Mesenchymal stem cell (in vitro differentiated cells and primary cell): ENCODE data around the gene CD1C.

Source experiments
- DNase-seq: peaks from one replicate; pipeline ENCODE4 v3.0.0-alpha.2; 2013
- H2AFZ ChIP-seq: one replicate; pipeline ENCODE4 v1.6.1; 2013; ENCODE audit warnings: low read depth, mild to moderate bottlenecking, control low read depth, inconsistent platforms, low read length, moderate library complexity
- H2AK5ac ChIP-seq: 2 replicates; pipeline ENCODE4 v1.6.1; 2013; ENCODE audit warnings: low read length, moderate library complexity, mild to moderate bottlenecking, inconsistent platforms; ENCODE audit not compliant: severe bottlenecking
- H2BK120ac ChIP-seq: one replicate; pipeline ENCODE4 v1.6.1; 2013; ENCODE audit warnings: low read depth, mild to moderate bottlenecking, inconsistent platforms, low read length, moderate library complexity
- H2BK12ac ChIP-seq, 2 experiments: one replicate each; pipeline ENCODE4 v1.6.1; 2013; ENCODE audit warnings: inconsistent platforms in 2 of 2, low read length in 2 of 2, mild to moderate bottlenecking in 2 of 2, moderate library complexity in 2 of 2, control low read depth in 1 of 2
- H2BK15ac ChIP-seq: one replicate; pipeline ENCODE4 v1.6.1; 2013; ENCODE audit warnings: mild to moderate bottlenecking, low read depth, inconsistent platforms; ENCODE audit not compliant: poor library complexity, severe bottlenecking
- H2BK5ac ChIP-seq: 2 replicates; pipeline ENCODE4 v1.6.1; 2013; ENCODE audit warnings: low read depth, mild to moderate bottlenecking, low read length, control low read depth, inconsistent platforms; ENCODE audit not compliant: poor library complexity, severe bottlenecking
- H3K14ac ChIP-seq, 2 experiments: one replicate each; pipeline ENCODE4 v1.6.1; 2013; ENCODE audit warnings: inconsistent platforms in 2 of 2, low read length in 2 of 2, control low read depth in 1 of 2, mild to moderate bottlenecking in 1 of 2, moderate library complexity in 1 of 2
- H3K18ac ChIP-seq, 2 experiments: one replicate each; pipeline ENCODE4 v1.6.1; 2013; ENCODE audit warnings: inconsistent platforms in 2 of 2, low read length in 2 of 2, control low read depth in 1 of 2, low read depth in 1 of 2, mild to moderate bottlenecking in 1 of 2
- H3K23ac ChIP-seq, 2 experiments: one replicate each; pipeline ENCODE4 v1.6.1; 2013; ENCODE audit warnings: inconsistent platforms in 2 of 2, low read length in 2 of 2, mild to moderate bottlenecking in 2 of 2, moderate library complexity in 2 of 2, control low read depth in 1 of 2
- H3K27ac ChIP-seq: 2 replicates; pipeline ENCODE4 v1.5.1; 2013; ENCODE audit warnings: mild to moderate bottlenecking, moderate library complexity, low read length, control low read depth, inconsistent platforms; ENCODE audit not compliant: poor library complexity, severe bottlenecking
- H3K27me3 ChIP-seq, 2 experiments: 2 replicates each; pipeline versions ENCODE4 v1.6.1 to v1.7.0; 2013; ENCODE audit warnings: low read length in 2 of 2, mild to moderate bottlenecking in 2 of 2, moderate library complexity in 2 of 2, control low read depth in 1 of 2, inconsistent platforms in 1 of 2; ENCODE audit not compliant: control insufficient read depth in 1 of 2, insufficient read depth in 1 of 2
- H3K36me3 ChIP-seq, 2 experiments: 2 replicates each; pipeline versions ENCODE4 v1.6.1 to v1.7.0; 2013; ENCODE audit warnings: low read length in 2 of 2, control low read depth in 1 of 2, inconsistent platforms in 1 of 2, low read depth in 1 of 2, mild to moderate bottlenecking in 1 of 2; ENCODE audit not compliant: insufficient read depth in 2 of 2, control insufficient read depth in 1 of 2
- H3K4ac ChIP-seq, 2 experiments: one replicate each; pipeline ENCODE4 v1.6.1; 2013; ENCODE audit warnings: inconsistent platforms in 2 of 2, low read length in 2 of 2, mild to moderate bottlenecking in 2 of 2, moderate library complexity in 2 of 2, control low read depth in 1 of 2, low read depth in 1 of 2
- H3K4me1 ChIP-seq: 2 replicates; pipeline ENCODE4 v1.6.1; 2013; ENCODE audit warnings: low read depth, low read length, control low read depth; ENCODE audit not compliant: control insufficient read depth, insufficient read depth
- H3K4me2 ChIP-seq: 2 replicates; pipeline ENCODE4 v1.6.1; 2013; ENCODE audit warnings: low read length, mild to moderate bottlenecking, inconsistent platforms; ENCODE audit not compliant: poor library complexity, severe bottlenecking
- H3K4me3 ChIP-seq, 2 experiments: 2 replicates each; pipeline versions ENCODE4 v1.5.1 to v1.7.0; 2013; ENCODE audit warnings: low read length in 2 of 2, mild to moderate bottlenecking in 2 of 2, control low read depth in 1 of 2, low read depth in 1 of 2; ENCODE audit not compliant: insufficient read depth in 1 of 2
- H3K79me1 ChIP-seq: replicated peaks from 2 replicates; pipeline ENCODE4 v1.6.1; 2013; ENCODE audit warnings: mild to moderate bottlenecking, control low read depth, low read length, inconsistent platforms; ENCODE audit not compliant: poor library complexity, severe bottlenecking
- H3K9ac ChIP-seq: 2 replicates; pipeline ENCODE4 v1.7.0; 2013; ENCODE audit warnings: mild to moderate bottlenecking, low read length, moderate library complexity
- H3K9me3 ChIP-seq: 2 replicates; pipeline ENCODE4 v1.7.0; 2013; ENCODE audit warnings: mild to moderate bottlenecking, low read length; ENCODE audit not compliant: control insufficient read depth
- H4K8ac ChIP-seq: one replicate; pipeline ENCODE4 v1.6.1; 2013; ENCODE audit warnings: inconsistent platforms, mild to moderate bottlenecking, low read length, moderate library complexity
- H4K91ac ChIP-seq: one replicate; pipeline ENCODE4 v1.6.1; 2013; ENCODE audit warnings: mild to moderate bottlenecking, low read length, inconsistent platforms
- WGBS: methylation state at CpG from one replicate; pipeline ENCODE4 v1.1.7; 2013; ENCODE audit warnings: mixed read lengths; 5-methylcytosine and 5-hydroxymethylcytosine counted together

The CD1C gene

DNA sequence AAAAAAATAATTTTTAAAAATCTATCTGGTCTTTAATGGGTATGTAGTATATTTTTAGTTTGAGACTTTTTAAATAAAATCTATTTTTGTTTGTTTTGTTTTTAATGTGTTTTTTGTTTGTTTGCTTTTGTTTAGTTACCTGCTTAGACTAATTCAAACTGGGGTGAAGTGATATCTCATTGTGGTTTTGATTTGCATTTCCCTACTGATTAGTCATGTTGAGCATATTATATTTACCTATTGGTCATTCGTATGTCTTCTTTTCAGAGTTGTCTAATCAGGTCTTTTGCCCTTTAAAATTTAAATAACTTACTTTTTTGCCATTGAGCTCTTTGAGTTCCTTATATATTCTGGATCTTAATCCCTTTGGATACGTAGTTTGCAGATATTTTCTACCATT is 21.3 kb downstream of the CD1C start:
- no peak overlapping the region for H3K18ac ChIP-seq
- no CpG with 5 or more reads among the region's 2 CpGs for WGBS
- H3K4me3 ChIP-seq = no peak overlapping the region
- DNase-seq = no peak
- H3K4ac ChIP-seq = no peak overlapping the region
- H3K27me3 ChIP-seq = no peaks in the 10 kb centered on the region
- H2AFZ ChIP-seq = no peak overlapping the region
- H3K27ac ChIP-seq = no peak overlapping the region
- H4K8ac ChIP-seq = no peak overlapping the region
- peaks cover 16% of the 10 kb centered on the region for H3K9me3 ChIP-seq
- no peaks in the 10 kb centered on the region for H3K79me1 ChIP-seq
- H2BK12ac ChIP-seq = no peak overlapping the region
- no peaks in the 10 kb centered on the region for H3K4me1 ChIP-seq
- H4K91ac ChIP-seq = no peak overlapping the region
- H3K9ac ChIP-seq = no peak overlapping the region
- H2BK120ac ChIP-seq = no peak overlapping the region
- H3K4me2 ChIP-seq = no peak overlapping the region
- no peaks in the 10 kb centered on the region for H3K36me3 ChIP-seq
- H3K23ac ChIP-seq = no peak overlapping the region
- H2AK5ac ChIP-seq = no peak overlapping the region
- H2BK15ac ChIP-seq = no peak overlapping the region
- no peak overlapping the region for H3K14ac ChIP-seq
- H2BK5ac ChIP-seq = no peak overlapping the region

DNA sequence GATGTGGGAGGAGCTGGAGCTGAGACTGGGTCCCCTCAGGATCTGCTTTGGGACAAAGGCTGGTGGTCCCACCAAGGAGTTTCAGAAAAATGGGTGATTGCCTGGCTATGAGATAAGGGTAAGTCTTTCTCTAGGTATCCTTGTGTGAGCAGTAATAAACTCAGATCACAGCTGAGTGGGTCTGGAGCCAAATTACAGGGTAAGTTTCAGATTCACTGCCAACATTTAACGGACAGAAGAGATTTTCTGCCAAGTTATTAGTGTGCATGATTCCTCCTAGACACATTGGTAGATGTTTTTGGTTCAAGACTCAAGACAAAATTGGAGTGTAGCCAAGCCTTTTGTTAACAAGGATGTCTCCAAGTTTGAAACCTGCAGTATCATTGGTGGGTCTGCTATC is 34.1 kb downstream of the CD1C start:
- Histone ChIP-seq H4K91ac (no peak overlapping the region), H2BK5ac (no peak overlapping the region), H3K79me1 (no peaks in the 10 kb centered on the region), H3K9me3 (no peaks in the 10 kb centered on the region), H3K27ac (no peak overlapping the region), H3K4me3 (no peak overlapping the region), H3K4ac (no peak overlapping the region), H3K9ac (no peak overlapping the region), H2BK120ac (no peak overlapping the region), H3K4me2 (no peak overlapping the region), H3K36me3 (no peaks in the 10 kb centered on the region), H3K23ac (no peak overlapping the region), H3K4me1 (no peaks in the 10 kb centered on the region), H2BK15ac (no peak overlapping the region), H4K8ac (no peak overlapping the region), H3K27me3 (no peaks in the 10 kb centered on the region), H3K18ac (no peak overlapping the region), H3K14ac (no peak overlapping the region), H2AFZ (no peak overlapping the region), H2AK5ac (no peak overlapping the region), H2BK12ac (no peak overlapping the region)
- DNase-seq = no peak
- WGBS = 66% methylated on average over 1 of the region's 1 CpG

DNA sequence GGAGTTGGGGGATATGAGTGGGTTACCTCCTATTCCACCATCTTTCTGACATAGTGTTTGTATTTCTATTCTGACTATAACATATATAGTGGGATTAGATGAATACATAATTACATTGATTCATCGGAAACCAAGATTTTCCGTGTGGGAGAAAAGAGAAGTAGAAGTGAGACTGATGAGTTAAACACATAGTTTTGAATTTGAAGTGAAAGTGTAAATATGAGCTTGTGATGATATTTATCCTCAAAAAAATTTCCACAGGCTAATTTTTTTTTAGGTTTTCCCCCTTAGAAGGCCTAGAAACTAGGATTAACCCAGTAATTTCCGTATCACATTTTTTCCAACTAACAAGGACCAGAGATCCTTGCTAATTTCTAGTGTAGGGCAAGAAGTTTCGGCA is 34.7 kb downstream of the CD1C start:
- Histone ChIP-seq H3K4me3 (no peak overlapping the region), H3K9ac (no peak overlapping the region), H3K79me1 (no peaks in the 10 kb centered on the region), H3K4ac (no peak overlapping the region), H2AFZ (no peak overlapping the region), H3K18ac (no peak overlapping the region), H3K4me1 (no peaks in the 10 kb centered on the region), H2AK5ac (no peak overlapping the region), H2BK5ac (no peak overlapping the region), H2BK120ac (no peak overlapping the region), H3K27ac (no peak overlapping the region), H3K9me3 (no peaks in the 10 kb centered on the region), H3K27me3 (no peaks in the 10 kb centered on the region), H3K14ac (no peak overlapping the region), H3K23ac (no peak overlapping the region), H4K91ac (no peak overlapping the region), H2BK12ac (no peak overlapping the region), H3K36me3 (no peaks in the 10 kb centered on the region), H3K4me2 (no peak overlapping the region), H2BK15ac (no peak overlapping the region), H4K8ac (no peak overlapping the region)
- no peak for DNase-seq
- WGBS = 92% methylated on average over 4 of the region's 4 CpGs

DNA sequence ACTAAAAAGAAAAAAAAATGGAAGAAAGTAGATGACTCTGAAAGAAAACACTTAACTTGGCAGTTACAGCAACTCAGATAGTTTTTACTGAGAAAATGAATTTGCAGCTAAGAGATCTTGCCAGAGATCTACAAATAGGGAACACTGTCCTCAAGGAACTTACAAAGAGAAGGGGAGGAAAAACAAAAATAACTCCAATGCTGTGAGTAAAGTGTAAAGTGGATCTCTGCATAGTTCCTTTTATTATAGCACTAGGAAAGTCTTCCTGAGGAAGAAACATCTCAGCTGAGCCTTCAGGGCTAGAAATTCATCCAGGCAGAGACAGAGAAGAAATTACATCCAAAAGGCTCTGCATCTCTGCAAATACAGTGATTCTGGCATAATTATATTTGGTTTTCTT is 37.8 kb downstream of the CD1C start:
- H3K18ac ChIP-seq = no peak overlapping the region
- H3K27ac ChIP-seq = no peak overlapping the region
- no peaks in the 10 kb centered on the region for H3K27me3 ChIP-seq
- H2BK15ac ChIP-seq = no peak overlapping the region
- H2AFZ ChIP-seq = no peak overlapping the region
- H2BK5ac ChIP-seq = no peak overlapping the region
- no peak overlapping the region for H3K14ac ChIP-seq
- H2BK120ac ChIP-seq = no peak overlapping the region
- H3K4me3 ChIP-seq = no peak overlapping the region
- no peaks in the 10 kb centered on the region for H3K79me1 ChIP-seq
- H4K91ac ChIP-seq = no peak overlapping the region
- H3K23ac ChIP-seq = no peak overlapping the region
- DNase-seq = no peak
- no peaks in the 10 kb centered on the region for H3K4me1 ChIP-seq
- H2AK5ac ChIP-seq = no peak overlapping the region
- no peak overlapping the region for H3K4ac ChIP-seq
- H3K9me3 ChIP-seq = no peaks in the 10 kb centered on the region
- H3K36me3 ChIP-seq = no peaks in the 10 kb centered on the region
- no peak overlapping the region for H4K8ac ChIP-seq
- no peak overlapping the region for H2BK12ac ChIP-seq
- no peak overlapping the region for H3K4me2 ChIP-seq
- no peak overlapping the region for H3K9ac ChIP-seq
